ENCODE data around the gene CD99L2. TPM values are rescaled to one million over a fixed set of nuclear protein-coding genes. Genes with fewer than 3 reads are reported as not detected.

Gene CD99L2
- total and polyA plus RNA-seq, 4 donors: 22.3 to 39.6 (median 23.8) TPM

- no peak for DNase-seq
- no peak for TF ChIP-seq CTCF (IDR thresholded peaks at IDR 0.05; ENCODE audit: control extremely low read depth, extremely low read depth)
- Histone ChIP-seq H3K36me3 (ENCODE audit: control insufficient read depth in 4 of 4, insufficient read depth in 4 of 4, low read length in 4 of 4) (no peaks in the 10 kb centered on the region), H3K4me3 (no peak overlapping the region), H3K4me1 (ENCODE audit: control insufficient read depth in 5 of 5, insufficient read depth in 5 of 5, low read length in 5 of 5) (peaks cover 0 to 3% (median 0%) of the 10 kb centered on the region in 5 donors), H3K27ac (ENCODE audit: low read depth in 1 of 2, low read length in 1 of 2) (no peak overlapping the region), H3K9ac (ENCODE audit: insufficient read depth in 1 of 2, low read length in 2 of 2) (no peak overlapping the region), H3K9me3 (ENCODE audit: control insufficient read depth in 4 of 4, insufficient read depth in 3 of 4, low read length in 3 of 4) (peaks cover 0 to 3% (median 1%) of the 10 kb centered on the region in 4 donors), H3K27me3 (ENCODE audit: control insufficient read depth in 3 of 3, insufficient read depth in 3 of 3, low read length in 2 of 3) (peaks cover 0 to 3% (median 0%) of the 10 kb centered on the region in 3 donors)
- 58 to 77% methylated on average over 7 of the region's 7 CpGs for WGBS, 2 donors
- ATAC-seq (ENCODE audit: insufficient read depth, low FRiP score): no peak
These were observed 37.0 kb upstream of the CD99L2 start for GRCh38 chrX:150935467-150935866.

GRCh38 chrX:150934453-150934852 lies 36.0 kb upstream of the CD99L2 start:
- no peak for DNase-seq

DNA sequence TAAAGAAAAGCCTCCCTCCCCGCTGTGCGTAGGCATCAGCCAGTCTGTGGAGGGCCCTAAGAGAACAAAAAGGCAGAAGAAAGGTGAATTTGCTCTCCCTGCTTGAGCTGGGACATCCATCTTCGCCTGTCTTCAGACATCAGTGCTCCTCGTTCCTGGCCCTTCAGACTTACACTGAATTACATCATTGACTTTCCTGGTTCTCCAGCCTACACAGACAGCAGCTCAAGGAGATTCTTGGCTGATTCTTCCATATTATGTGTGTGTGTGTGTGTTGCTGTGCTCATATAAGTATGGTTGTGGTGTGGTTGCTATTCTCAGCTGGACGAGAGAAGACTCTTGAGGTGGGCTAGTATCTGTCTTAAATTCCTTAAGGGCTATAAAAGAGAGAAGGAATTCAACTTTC lies 35.5 kb upstream of the CD99L2 start:
- DNase-seq (no peak), ATAC-seq (ENCODE audit: insufficient read depth, low FRiP score) (no peak)
- no peak overlapping the region for H3K9ac ChIP-seq (ENCODE audit: insufficient read depth in 1 of 2, low read length in 2 of 2)
- H3K9me3 ChIP-seq (ENCODE audit: control insufficient read depth in 4 of 4, insufficient read depth in 3 of 4, low read length in 3 of 4): peaks cover 0 to 3% (median 1%) of the 10 kb centered on the region in 4 donors
- 69 to 70% methylated on average over 5 of the region's 5 CpGs for WGBS, 2 donors
- H3K36me3 ChIP-seq (ENCODE audit: control insufficient read depth in 4 of 4, insufficient read depth in 4 of 4, low read length in 4 of 4): no peaks in the 10 kb centered on the region
- H3K27ac ChIP-seq (ENCODE audit: low read depth in 1 of 2, low read length in 1 of 2): no peak overlapping the region
- H3K4me1 ChIP-seq (ENCODE audit: control insufficient read depth in 5 of 5, insufficient read depth in 5 of 5, low read length in 5 of 5): peaks cover 0 to 3% (median 0%) of the 10 kb centered on the region in 5 donors
- TF ChIP-seq CTCF (IDR thresholded peaks at IDR 0.05; ENCODE audit: control extremely low read depth, extremely low read depth): no peak
- no peak overlapping the region for H3K4me3 ChIP-seq
- H3K27me3 ChIP-seq (ENCODE audit: control insufficient read depth in 3 of 3, insufficient read depth in 3 of 3, low read length in 2 of 3): peaks cover 0 to 3% (median 0%) of the 10 kb centered on the region in 3 donors

More at GRCh38 chrX:150934453-150934852, 36.0 kb upstream of the CD99L2 start:
- no peak for ATAC-seq (ENCODE audit: insufficient read depth, low FRiP score)
- H3K27me3 ChIP-seq (ENCODE audit: control insufficient read depth in 3 of 3, insufficient read depth in 3 of 3, low read length in 2 of 3): peaks cover 0 to 3% (median 0%) of the 10 kb centered on the region in 3 donors
- 33 to 36% methylated on average over 5 of the region's 5 CpGs for WGBS, 2 donors
- no peak overlapping the region for H3K9ac ChIP-seq (ENCODE audit: insufficient read depth in 1 of 2, low read length in 2 of 2)
- H3K4me1 ChIP-seq (ENCODE audit: control insufficient read depth in 5 of 5, insufficient read depth in 5 of 5, low read length in 5 of 5): peaks cover 0 to 3% (median 0%) of the 10 kb centered on the region in 5 donors
- H3K36me3 ChIP-seq (ENCODE audit: control insufficient read depth in 4 of 4, insufficient read depth in 4 of 4, low read length in 4 of 4): no peaks in the 10 kb centered on the region
- H3K9me3 ChIP-seq (ENCODE audit: control insufficient read depth in 4 of 4, insufficient read depth in 3 of 4, low read length in 3 of 4): peaks cover 0 to 3% (median 1%) of the 10 kb centered on the region in 4 donors
- H3K27ac ChIP-seq (ENCODE audit: low read depth in 1 of 2, low read length in 1 of 2): no peak overlapping the region
- H3K4me3 ChIP-seq: no peak overlapping the region
- TF ChIP-seq CTCF (IDR thresholded peaks at IDR 0.05; ENCODE audit: control extremely low read depth, extremely low read depth): no peak

DNA sequence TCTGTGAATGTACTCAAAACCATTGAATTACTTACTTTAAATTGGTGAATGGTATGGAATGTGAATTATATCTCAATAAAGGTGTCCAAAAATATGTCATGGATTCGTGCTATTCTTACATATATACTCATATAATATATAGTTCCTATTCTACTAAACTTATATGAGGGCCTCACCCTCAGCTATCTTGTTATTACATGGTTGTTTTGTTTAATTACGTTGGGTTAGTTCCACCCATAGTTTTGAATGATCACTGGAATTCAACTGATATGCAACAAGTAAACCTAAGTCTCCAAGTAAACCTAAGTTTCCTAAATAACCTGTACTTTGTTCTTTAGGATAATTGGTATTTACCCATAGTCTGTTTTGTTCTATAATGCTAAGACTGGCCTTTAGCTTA lies 30.6 kb upstream of the CD99L2 start:
- WGBS, 2 donors: 69 to 92% methylated on average over 2 of the region's 2 CpGs
- no peak for TF ChIP-seq CTCF (IDR thresholded peaks at IDR 0.05; ENCODE audit: control extremely low read depth, extremely low read depth)
- H3K4me1 ChIP-seq (ENCODE audit: control insufficient read depth in 5 of 5, insufficient read depth in 5 of 5, low read length in 5 of 5): no peaks in the 10 kb centered on the region
- H3K9ac ChIP-seq (ENCODE audit: insufficient read depth in 1 of 2, low read length in 2 of 2): no peak overlapping the region
- H3K36me3 ChIP-seq (ENCODE audit: control insufficient read depth in 4 of 4, insufficient read depth in 4 of 4, low read length in 4 of 4): no peaks in the 10 kb centered on the region
- H3K27me3 ChIP-seq (ENCODE audit: control insufficient read depth in 3 of 3, insufficient read depth in 3 of 3, low read length in 2 of 3): peaks cover 0 to 3% (median 0%) of the 10 kb centered on the region in 3 donors
- H3K27ac ChIP-seq (ENCODE audit: low read depth in 1 of 2, low read length in 1 of 2): no peak overlapping the region
- no peak overlapping the region for H3K4me3 ChIP-seq
- peaks cover 0 to 4% (median 0%) of the 10 kb centered on the region in 4 donors for H3K9me3 ChIP-seq (ENCODE audit: control insufficient read depth in 4 of 4, insufficient read depth in 3 of 4, low read length in 3 of 4)
- ATAC-seq (ENCODE audit: insufficient read depth, low FRiP score) (no peak), DNase-seq (no peak)

All from lung (tissue), 12 donors.